ENCODE results near the gene PPARG. TPM values are rescaled to one million over a fixed set of nuclear protein-coding genes. Genes with fewer than 3 reads are reported as not detected.
A peak's percentile ranks its signal among the peaks of the same experiment; 100 is the strongest.

Gene PPARG
- total and polyA plus RNA-seq, 2 experiments from 2014 or later: 0.15 to 0.42 TPM

- Histone ChIP-seq H3K4me1 (ENCODE audit: insufficient read depth) (no peaks in the 10 kb centered on the region), H4K20me1 (replicated peaks; ENCODE audit: insufficient read depth) (no peaks in the 10 kb centered on the region), H3K27me3 (ENCODE audit: insufficient read depth) (no peaks in the 10 kb centered on the region), H3F3A (replicated peaks; ENCODE audit: low read depth) (no peaks in the 10 kb centered on the region), H3K9me2 (ENCODE audit: insufficient read depth) (no peaks in the 10 kb centered on the region), H3K36me3 (ENCODE audit: insufficient read depth) (no peaks in the 10 kb centered on the region), H3K27ac (ENCODE audit: low read depth) (no peak overlapping the region), H3K4me3 (no peak overlapping the region), H3K4me2 (no peak overlapping the region), H2AFZ (peak overlapping the region; percentile 83; the same call in 1 of the 2 replicates), H3K79me2 (replicated peaks; ENCODE audit: insufficient read depth) (no peaks in the 10 kb centered on the region)
- Mint-ChIP-seq H3K36me3 (ENCODE audit: low read depth) (no peaks in the 10 kb centered on the region), H3K4me3 (no peak overlapping the region), H3K9me3 (no peaks in the 10 kb centered on the region), H3K4me1 (peaks cover 3% of the 10 kb centered on the region; the same call in 2 of the 3 replicates), H3K27me3 (ENCODE audit: insufficient read depth, low read depth, poor library complexity) (peaks cover 3% of the 10 kb centered on the region), H3K27ac (no peak overlapping the region)
- DNase-seq (ENCODE audit: low spot score) (no peak), ATAC-seq (no peak)
- TF ChIP-seq ZNF114 (CRISPR knock-in tag; IDR thresholded peaks at IDR 0.05) (no peak), REST (IDR thresholded peaks at IDR 0.05; ENCODE audit: unreplicated experiment) (no peak), JUNB (IDR thresholded peaks at IDR 0.05; ENCODE audit: unreplicated experiment) (no peak), CREB1 (CRISPR knock-in tag; IDR thresholded peaks at IDR 0.05; ENCODE audit: low read depth) (no peak), POLR2AphosphoS5 (IDR thresholded peaks at IDR 0.05; ENCODE audit: low read depth) (no peak), ZNF462 (CRISPR knock-in tag; IDR thresholded peaks at IDR 0.05) (no peak), CTCF (conservative IDR thresholded peaks at IDR 0.05; ENCODE audit: low read depth in 2 of 2) (no peak), ETS1 (IDR thresholded peaks at IDR 0.05) (no peak), EZH2phosphoT487 (IDR thresholded peaks at IDR 0.05; ENCODE audit: unreplicated experiment) (no peak), NANOG (IDR thresholded peaks at IDR 0.05; ENCODE audit: borderline replicate concordance) (no peak), ZNF331 (CRISPR knock-in tag; IDR thresholded peaks at IDR 0.05; ENCODE audit: low read depth) (no peak)
Observed at GRCh38 chr3:12465151-12465835, 176.4 kb downstream of the PPARG start.
